Neuronal stem cell (in vitro differentiated cells): ENCODE results near the gene FSTL4.

Source experiments
- DNase-seq: peaks from one replicate; pipeline ENCODE4 v3.0.0-alpha.2; 2013; ENCODE audit warnings: low spot score
- H2AFZ ChIP-seq: one replicate; pipeline ENCODE4 v1.6.1; 2013; ENCODE audit warnings: mild to moderate bottlenecking, low read length, inconsistent platforms
- H2AK5ac ChIP-seq: 2 replicates; pipeline ENCODE4 v1.6.1; 2013; ENCODE audit warnings: low read depth, mild to moderate bottlenecking, inconsistent platforms, low read length, moderate library complexity, mixed read lengths
- H2BK120ac ChIP-seq: 2 replicates; pipeline ENCODE4 v1.6.1; 2013; ENCODE audit warnings: low read depth, mild to moderate bottlenecking, inconsistent platforms, low read length, moderate library complexity, mixed read lengths
- H2BK12ac ChIP-seq: one replicate; pipeline ENCODE4 v1.6.1; 2013; ENCODE audit warnings: low read length, inconsistent platforms
- H2BK15ac ChIP-seq: 2 replicates; pipeline ENCODE4 v1.6.1; 2013; ENCODE audit warnings: mild to moderate bottlenecking, low read length, inconsistent platforms, mixed read lengths
- H2BK5ac ChIP-seq: one replicate; pipeline ENCODE4 v1.6.1; 2013; ENCODE audit warnings: inconsistent platforms, mild to moderate bottlenecking, low read length, moderate library complexity
- H3K14ac ChIP-seq: one replicate; pipeline ENCODE4 v1.6.1; 2013; ENCODE audit warnings: low read length, inconsistent platforms
- H3K18ac ChIP-seq: 2 replicates; pipeline ENCODE4 v1.6.1; 2013; ENCODE audit warnings: low read length, inconsistent platforms
- H3K23ac ChIP-seq: 2 replicates; pipeline ENCODE4 v1.6.1; 2013; ENCODE audit warnings: low read depth, mild to moderate bottlenecking, mixed read lengths, low read length, inconsistent platforms; ENCODE audit not compliant: poor library complexity
- H3K27ac ChIP-seq: replicated peaks from 3 replicates; pipeline ENCODE4 v1.5.1; 2013; ENCODE audit warnings: low read length, inconsistent platforms
- H3K27me3 ChIP-seq, 3 experiments: 2 replicates each; pipeline ENCODE4 v1.6.1; 2013; ENCODE audit warnings: low read length in 3 of 3, mild to moderate bottlenecking in 2 of 3, inconsistent platforms in 1 of 3, low read depth in 1 of 3, mixed read lengths in 1 of 3, moderate library complexity in 1 of 3; ENCODE audit not compliant: control insufficient read depth in 3 of 3, insufficient read depth in 3 of 3
- H3K36me3 ChIP-seq, 2 donors: replicated peaks in 1 of 2; 2 replicates each; pipeline ENCODE4 v1.6.1; 2013; ENCODE audit warnings: low read length in 2 of 2; ENCODE audit not compliant: control insufficient read depth in 2 of 2, insufficient read depth in 2 of 2
- H3K4ac ChIP-seq: 2 replicates; pipeline ENCODE4 v1.6.1; 2013; ENCODE audit warnings: inconsistent platforms, mild to moderate bottlenecking, low read length, moderate library complexity
- H3K4me1 ChIP-seq, 2 donors: 1 replicate in 1 of 2; 2 replicates in 1 of 2; pipeline ENCODE4 v1.6.1; 2013; ENCODE audit warnings: low read length in 2 of 2, low read depth in 1 of 2; ENCODE audit not compliant: control insufficient read depth in 2 of 2, insufficient read depth in 1 of 2
- H3K4me2 ChIP-seq: one replicate; pipeline ENCODE4 v1.6.1; 2013; ENCODE audit warnings: mild to moderate bottlenecking, low read length, inconsistent platforms; ENCODE audit not compliant: insufficient read depth, poor library complexity, severe bottlenecking
- H3K4me3 ChIP-seq, 2 donors: 2 replicates each; pipeline ENCODE4 v1.5.1; 2013; ENCODE audit warnings: low read length in 2 of 2, mild to moderate bottlenecking in 2 of 2, inconsistent platforms in 1 of 2, moderate library complexity in 1 of 2
- H3K79me1 ChIP-seq: one replicate; pipeline ENCODE4 v1.6.1; 2013; ENCODE audit warnings: low read depth, mild to moderate bottlenecking, inconsistent platforms, low read length, moderate library complexity
- H3K9ac ChIP-seq: one replicate; pipeline ENCODE4 v1.6.1; 2013; ENCODE audit warnings: mild to moderate bottlenecking, low read depth, low read length, inconsistent platforms; ENCODE audit not compliant: poor library complexity
- H3K9me3 ChIP-seq, 2 donors: replicated peaks in 1 of 2; 2 replicates each; pipeline versions ENCODE3 to v1.6.1; 2013; ENCODE audit warnings: low read length in 2 of 2, mild to moderate bottlenecking in 2 of 2, inconsistent platforms in 1 of 2, low read depth in 1 of 2, mixed read lengths in 1 of 2, moderate library complexity in 1 of 2; ENCODE audit not compliant: control insufficient read depth in 2 of 2, insufficient read depth in 1 of 2
- H4K8ac ChIP-seq: one replicate; pipeline ENCODE4 v1.6.1; 2013; ENCODE audit warnings: low read depth, mild to moderate bottlenecking, inconsistent platforms, low read length, moderate library complexity
- H4K91ac ChIP-seq: one replicate; pipeline ENCODE4 v1.6.1; 2013; ENCODE audit warnings: low read length, low read depth, mild to moderate bottlenecking, inconsistent platforms; ENCODE audit not compliant: poor library complexity
- WGBS, 2 donors: extraction: QIAGEN DNeasy Blood & Tissue Kit; methylation state at CpG; one replicate each; pipeline ENCODE4 v1.1.7; 2013; ENCODE audit warnings: missing lambda C conversion rate in 2 of 2, mixed read lengths in 1 of 2; ENCODE audit not compliant: insufficient read length in 2 of 2, insufficient replicate concordance in 1 of 2; ENCODE audit errors: extremely low coverage in 2 of 2; 5-methylcytosine and 5-hydroxymethylcytosine counted together

The FSTL4 gene

DNA sequence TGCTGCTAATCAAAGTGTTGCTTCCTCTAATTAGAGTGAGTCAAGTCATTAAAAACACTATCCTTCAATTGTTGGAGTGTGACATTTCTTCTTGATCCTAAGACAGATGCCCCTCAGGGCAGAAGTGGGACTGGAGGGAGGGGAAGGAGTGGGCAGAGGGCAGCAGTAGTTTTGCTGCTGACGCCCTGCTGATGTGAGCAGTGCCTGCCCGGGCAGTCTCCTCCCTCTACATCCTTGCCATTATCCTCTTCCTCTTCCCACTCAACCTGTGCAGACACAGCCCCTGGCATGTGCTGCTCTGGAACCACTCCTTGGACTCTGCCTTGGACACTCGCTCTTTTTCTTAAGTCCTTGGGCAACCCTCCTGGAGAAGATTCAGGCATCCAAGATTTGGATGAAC, 328.0 kb downstream of the FSTL4 start:
- no peak overlapping the region for H3K4ac ChIP-seq
- H3K4me3 ChIP-seq, result no peak overlapping the region
- H3K4me2 ChIP-seq, result no peak overlapping the region
- no CpG with 5 or more reads among the region's 3 CpGs for whole genome bisulfite sequencing, 2 donors
- no peaks in the 10 kb centered on the region for H3K36me3 ChIP-seq
- no peak overlapping the region for H2BK120ac ChIP-seq
- H3K4me1 ChIP-seq, result peaks cover 0 to 1% of the 10 kb centered on the region in 2 donors
- H2AK5ac ChIP-seq, result no peak overlapping the region
- no peak overlapping the region for H3K18ac ChIP-seq
- H3K14ac ChIP-seq, result no peak overlapping the region
- peaks cover 0 to 2% of the 10 kb centered on the region in 2 donors for H3K9me3 ChIP-seq
- H2BK12ac ChIP-seq, result no peak overlapping the region
- no peak for DNase-seq
- H3K9ac ChIP-seq, result no peak overlapping the region
- H4K91ac ChIP-seq, result no peak overlapping the region
- no peak overlapping the region for H2BK15ac ChIP-seq
- peaks cover 0 to 4% (median 0%) of the 10 kb centered on the region in 3 experiments for H3K27me3 ChIP-seq
- no peak overlapping the region for H2BK5ac ChIP-seq
- no peak overlapping the region for H2AFZ ChIP-seq
- no peaks in the 10 kb centered on the region for H3K79me1 ChIP-seq
- no peak overlapping the region for H3K23ac ChIP-seq
- no peak overlapping the region for H4K8ac ChIP-seq
- H3K27ac ChIP-seq, result no peak overlapping the region

DNA sequence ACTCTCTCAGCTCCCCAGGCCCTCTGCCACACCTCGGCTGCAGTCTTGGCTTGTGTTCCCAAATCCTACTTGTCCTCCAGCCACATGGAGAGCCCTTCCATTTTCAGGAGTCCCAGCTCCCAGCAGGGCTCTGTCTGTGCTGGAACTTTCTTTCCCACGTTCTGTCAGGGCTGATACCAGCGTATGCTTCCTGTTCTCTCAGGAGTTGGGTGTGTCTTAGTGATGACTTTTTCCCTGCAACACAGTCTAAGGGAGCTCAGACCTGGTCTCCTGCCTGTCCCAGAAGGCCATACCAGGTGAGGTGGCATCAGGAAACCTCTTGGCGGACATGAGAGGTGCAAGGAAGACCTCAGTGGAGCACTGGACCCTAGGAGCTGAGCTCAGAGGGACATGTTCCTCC, 334.0 kb downstream of the FSTL4 start:
- Histone ChIP-seq H3K4ac (no peak overlapping the region), H3K4me3 (no peak overlapping the region), H2BK15ac (peak overlapping the region; percentile 2), H3K4me1 (peaks cover 0 to 11% of the 10 kb centered on the region in 2 donors), H3K9ac (no peak overlapping the region), H2AFZ (no peak overlapping the region), H2BK12ac (no peak overlapping the region), H4K8ac (no peak overlapping the region), H3K79me1 (no peaks in the 10 kb centered on the region), H3K18ac (peak overlapping the region; percentile 42), H3K4me2 (no peak overlapping the region), H3K27me3 (peaks cover 0 to 3% (median 0%) of the 10 kb centered on the region in 3 experiments), H2BK5ac (no peak overlapping the region), H4K91ac (no peak overlapping the region), H2AK5ac (peak overlapping the region; percentile 3), H3K9me3 (peaks cover 0 to 4% of the 10 kb centered on the region in 2 donors), H3K27ac (no peak overlapping the region), H3K14ac (no peak overlapping the region), H2BK120ac (no peak overlapping the region), H3K36me3 (no peaks in the 10 kb centered on the region), H3K23ac (no peak overlapping the region)
- no peak for DNase-seq
- WGBS, 2 donors, result no CpG with 5 or more reads among the region's 4 CpGs

DNA sequence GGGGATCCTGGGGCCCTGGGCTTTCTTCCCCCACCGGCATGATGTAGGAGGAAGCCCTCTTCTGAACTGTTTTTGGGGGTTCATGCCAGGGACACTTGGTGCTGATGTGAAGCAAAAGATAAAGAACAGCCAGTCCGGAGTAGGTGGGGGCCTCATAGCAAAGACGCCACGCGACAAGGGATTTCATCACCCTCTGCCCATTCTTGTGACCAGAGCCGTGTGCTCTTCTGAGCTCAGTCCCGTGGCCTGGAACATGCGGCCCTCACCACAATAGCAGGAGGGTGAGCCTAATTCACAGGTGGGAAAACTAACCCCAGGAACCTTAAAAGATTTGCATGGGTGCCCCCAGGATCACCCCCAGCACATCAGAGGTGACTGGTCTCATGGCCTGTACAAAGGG, 334.6 kb downstream of the FSTL4 start:
- no peak overlapping the region for H4K91ac ChIP-seq
- H3K4me1 ChIP-seq, result peaks cover 0 to 10% of the 10 kb centered on the region in 2 donors
- H3K79me1 ChIP-seq, result no peaks in the 10 kb centered on the region
- no peaks in the 10 kb centered on the region for H3K36me3 ChIP-seq
- H2AFZ ChIP-seq, result no peak overlapping the region
- H3K23ac ChIP-seq, result no peak overlapping the region
- no peak overlapping the region for H2BK120ac ChIP-seq
- no peak overlapping the region for H2BK12ac ChIP-seq
- H3K9me3 ChIP-seq, result peaks cover 0 to 4% of the 10 kb centered on the region in 2 donors
- no peak for DNase-seq
- H3K27ac ChIP-seq, result no peak overlapping the region
- no peak overlapping the region for H4K8ac ChIP-seq
- no peak overlapping the region for H3K14ac ChIP-seq
- peaks cover 0 to 3% (median 0%) of the 10 kb centered on the region in 3 experiments for H3K27me3 ChIP-seq
- H2AK5ac ChIP-seq, result peak overlapping the region; percentile 10
- H3K4ac ChIP-seq, result no peak overlapping the region
- H3K4me2 ChIP-seq, result no peak overlapping the region
- no peak overlapping the region for H3K18ac ChIP-seq
- H2BK15ac ChIP-seq, result no peak overlapping the region
- H2BK5ac ChIP-seq, result no peak overlapping the region
- H3K9ac ChIP-seq, result no peak overlapping the region
- H3K4me3 ChIP-seq, result no peak overlapping the region
- no CpG with 5 or more reads among the region's 8 CpGs for WGBS, 2 donors

DNA sequence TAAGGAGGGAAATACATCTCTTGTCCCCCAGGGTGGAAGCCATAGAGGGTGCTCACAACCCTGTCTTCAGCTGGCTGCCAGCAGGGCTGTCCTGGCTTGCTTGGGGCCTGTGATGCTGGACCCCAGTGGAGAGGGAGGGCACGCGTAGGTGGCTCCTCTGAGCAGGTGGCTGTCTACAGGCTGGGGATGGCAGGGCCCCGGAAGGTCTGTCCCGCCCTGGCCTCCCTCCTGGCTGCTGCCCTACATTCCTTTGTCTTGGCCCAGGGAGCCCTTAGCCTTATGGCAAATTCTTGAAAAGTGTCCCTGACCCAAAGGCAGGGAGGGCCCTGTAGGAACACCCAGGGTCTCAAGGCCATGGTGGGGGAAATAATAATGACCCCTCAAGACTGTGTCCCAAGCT, 336.2 kb downstream of the FSTL4 start:
- WGBS, 2 donors, result no CpG with 5 or more reads among the region's 4 CpGs
- no peak overlapping the region for H3K23ac ChIP-seq
- no peak overlapping the region for H3K4me3 ChIP-seq
- peak overlapping the region; percentile 81 for H3K18ac ChIP-seq
- peaks cover 0 to 10% of the 10 kb centered on the region in 2 donors for H3K4me1 ChIP-seq
- H3K36me3 ChIP-seq, result no peaks in the 10 kb centered on the region
- H4K91ac ChIP-seq, result peak overlapping the region; percentile 87
- peaks cover 0 to 4% of the 10 kb centered on the region in 2 donors for H3K9me3 ChIP-seq
- H2AFZ ChIP-seq, result no peak overlapping the region
- no peaks in the 10 kb centered on the region for H3K79me1 ChIP-seq
- H2BK120ac ChIP-seq, result no peak overlapping the region
- peak overlapping the region; percentile 92 for H2AK5ac ChIP-seq
- no peak overlapping the region for H3K14ac ChIP-seq
- no peak for DNase-seq
- peaks cover 0 to 3% (median 0%) of the 10 kb centered on the region in 3 experiments for H3K27me3 ChIP-seq
- H2BK12ac ChIP-seq, result no peak overlapping the region
- no peak overlapping the region for H2BK15ac ChIP-seq
- no peak overlapping the region for H3K4ac ChIP-seq
- no peak overlapping the region for H4K8ac ChIP-seq
- peak overlapping the region; percentile 29 for H2BK5ac ChIP-seq
- H3K4me2 ChIP-seq, result no peak overlapping the region
- H3K27ac ChIP-seq, result no peak overlapping the region
- H3K9ac ChIP-seq, result no peak overlapping the region
